Activated CD8-positive, alpha-beta memory T cell treated with anti-CD3 and anti-CD28 coated beads for 1 hour (primary cell): Measurements from ENCODE around the gene MECP2.
"Not testable (repeated sequence)": the region's sequence is repeated elsewhere in the genome, so short reads cannot be mapped to it uniquely, and the experiment has no call there.

Experiments used
- DNase-seq, 2 donors: peaks; one replicate each; pipeline ENCODE4 v3.0.0-alpha.2; 2020; ENCODE audit warnings: low read depth in 1 of 2; ENCODE audit errors: extremely low read depth in 1 of 2

Gene MECP2

GRCh38 chrX:154097589-154098541 is at the start of gene MECP2:
TSS of gene MECP2 (minus strand) at chrX:154097717.
- DNase-seq, result peak; percentile 68 to 72

GRCh38 chrX:154144010-154144409 is 46.5 kb upstream of the MECP2 start, which contains the start of gene OPN1LW:
TSS of gene OPN1LW (plus strand) at chrX:154144243. CDS start at chrX:154144284, 41 bp downstream.
- DNase-seq, result not testable (repeated sequence)

GRCh38 chrX:154142950-154143745 is 45.6 kb upstream of the MECP2 start:
- DNase-seq, result no peak

DNA sequence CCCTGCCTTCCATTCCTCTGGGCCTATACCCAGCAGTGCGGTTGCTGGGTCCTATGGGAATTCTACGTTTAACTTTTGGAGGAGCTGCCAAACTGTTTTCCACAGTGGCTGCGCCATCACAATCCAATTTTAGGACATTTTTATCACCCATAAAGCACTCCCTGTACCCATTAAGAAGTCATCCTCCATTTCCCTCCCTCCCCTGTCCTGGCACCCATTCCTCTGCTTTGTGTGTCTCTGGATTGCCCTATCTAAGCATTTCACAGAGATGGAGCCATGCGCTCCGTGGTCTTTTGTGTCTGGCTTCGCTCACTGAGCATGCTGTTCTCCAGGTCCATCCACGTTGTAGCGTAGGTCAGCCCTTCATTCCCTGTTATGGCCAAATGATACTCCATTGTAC is 44.9 kb upstream of the MECP2 start:
- DNase-seq, result no peak

DNA sequence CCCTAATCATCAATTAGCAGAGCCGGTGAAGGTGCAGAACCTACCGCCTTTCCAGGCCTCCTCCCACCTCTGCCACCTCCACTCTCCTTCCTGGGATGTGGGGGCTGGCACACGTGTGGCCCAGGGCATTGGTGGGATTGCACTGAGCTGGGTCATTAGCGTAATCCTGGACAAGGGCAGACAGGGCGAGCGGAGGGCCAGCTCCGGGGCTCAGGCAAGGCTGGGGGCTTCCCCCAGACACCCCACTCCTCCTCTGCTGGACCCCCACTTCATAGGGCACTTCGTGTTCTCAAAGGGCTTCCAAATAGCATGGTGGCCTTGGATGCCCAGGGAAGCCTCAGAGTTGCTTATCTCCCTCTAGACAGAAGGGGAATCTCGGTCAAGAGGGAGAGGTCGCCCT is 43.2 kb upstream of the MECP2 start:
- no peak for DNase-seq

DNA sequence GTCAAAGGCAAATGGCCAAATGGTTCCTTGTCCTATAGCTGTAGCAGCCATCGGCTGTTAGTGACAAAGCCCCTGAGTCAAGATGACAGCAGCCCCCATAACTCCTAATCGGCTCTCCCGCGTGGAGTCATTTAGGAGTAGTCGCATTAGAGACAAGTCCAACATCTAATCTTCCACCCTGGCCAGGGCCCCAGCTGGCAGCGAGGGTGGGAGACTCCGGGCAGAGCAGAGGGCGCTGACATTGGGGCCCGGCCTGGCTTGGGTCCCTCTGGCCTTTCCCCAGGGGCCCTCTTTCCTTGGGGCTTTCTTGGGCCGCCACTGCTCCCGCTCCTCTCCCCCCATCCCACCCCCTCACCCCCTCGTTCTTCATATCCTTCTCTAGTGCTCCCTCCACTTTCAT is 42.7 kb upstream of the MECP2 start:
- DNase-seq, result no peak

GRCh38 chrX:154138857-154139256 is 41.3 kb upstream of the MECP2 start:
- no peak for DNase-seq

- DNase-seq, result peak; percentile 27 to 47
Measured at GRCh38 chrX:154136627-154137161, 39.2 kb upstream of the MECP2 start.

GRCh38 chrX:154135458-154136229 is 38.1 kb upstream of the MECP2 start:
- no peak for DNase-seq

DNA sequence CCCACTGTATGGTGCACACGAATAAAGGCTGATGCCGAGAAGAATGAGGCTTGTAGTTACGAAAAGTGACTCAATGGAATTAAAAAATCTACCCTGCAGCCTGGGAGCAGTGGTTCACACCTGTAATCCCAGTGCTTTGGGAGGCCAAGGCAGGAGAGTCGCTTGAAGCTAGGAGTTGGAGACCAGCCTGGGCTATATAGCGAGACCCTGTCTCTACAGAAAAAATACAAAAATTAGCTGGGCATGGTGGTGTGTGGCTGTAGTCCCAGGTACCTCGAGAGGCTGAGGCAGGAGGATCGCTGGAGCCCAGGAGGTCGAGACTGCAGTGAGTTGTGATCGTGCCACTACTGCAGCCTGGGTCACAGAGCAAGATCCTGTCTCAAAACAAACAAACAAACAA is 34.8 kb upstream of the MECP2 start:
- DNase-seq, result no peak

- DNase-seq, result no peak
Measured at GRCh38 chrX:154131955-154132354, 34.4 kb upstream of the MECP2 start.

DNA sequence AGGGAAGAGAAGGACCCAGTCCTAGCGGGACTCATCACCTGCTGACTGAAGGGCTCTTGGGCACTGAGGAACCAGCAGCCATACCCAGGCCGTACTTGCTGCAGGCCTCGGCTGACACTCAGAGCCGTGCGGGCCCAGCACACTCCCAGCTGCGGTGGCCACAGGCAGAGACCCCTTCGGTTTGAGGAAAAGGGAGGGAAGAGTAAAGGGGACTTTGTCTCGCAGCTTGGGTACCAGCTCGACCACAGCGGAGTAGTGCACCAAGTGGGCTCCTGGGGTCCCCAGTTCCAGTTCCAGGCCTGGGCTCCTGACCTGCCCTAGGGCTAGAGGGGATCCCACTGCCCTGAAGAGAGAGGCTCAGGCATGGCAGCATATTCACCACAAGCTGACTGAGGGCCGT is 28.6 kb upstream of the MECP2 start:
- DNase-seq, result no peak

DNA sequence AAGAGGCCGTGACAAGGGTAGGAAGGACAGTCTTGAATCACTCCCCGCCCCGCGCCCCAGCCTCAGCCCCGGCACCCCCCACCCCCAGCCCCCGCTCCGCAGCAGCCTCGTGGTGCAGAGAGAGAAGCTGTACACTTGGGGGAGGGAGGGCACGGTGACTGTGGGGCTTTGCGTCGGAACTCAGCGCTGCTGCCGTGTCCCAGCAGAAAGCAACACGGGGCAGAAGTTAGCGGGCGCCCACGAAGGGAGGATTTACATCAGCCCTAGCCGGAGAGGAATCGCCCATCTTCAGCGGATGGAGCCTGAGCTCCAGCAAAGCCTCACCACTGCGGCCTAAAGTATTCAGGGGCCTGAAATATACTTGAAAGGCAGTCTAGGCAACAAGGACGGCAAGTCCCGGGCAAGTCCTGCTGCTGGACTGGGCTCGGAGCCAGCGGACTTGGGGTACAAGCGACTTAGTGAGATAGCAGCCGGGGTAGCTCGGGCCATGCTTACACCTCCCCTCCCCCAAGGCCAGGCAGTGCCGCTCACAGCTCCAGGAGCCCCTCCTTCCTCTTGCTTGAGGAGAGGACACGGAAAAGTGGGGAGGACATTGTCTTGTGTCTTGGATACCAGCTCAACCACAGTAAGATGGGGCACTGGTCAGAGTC is 28.0 kb upstream of the MECP2 start:
- no peak for DNase-seq

GRCh38 chrX:154123241-154124219 is 26.0 kb upstream of the MECP2 start:
- no peak for DNase-seq

- no peak for DNase-seq
Measured at GRCh38 chrX:154121961-154122360, 24.4 kb upstream of the MECP2 start.

- DNase-seq, result no peak
Measured at GRCh38 chrX:154121207-154121606, 23.7 kb upstream of the MECP2 start.

DNA sequence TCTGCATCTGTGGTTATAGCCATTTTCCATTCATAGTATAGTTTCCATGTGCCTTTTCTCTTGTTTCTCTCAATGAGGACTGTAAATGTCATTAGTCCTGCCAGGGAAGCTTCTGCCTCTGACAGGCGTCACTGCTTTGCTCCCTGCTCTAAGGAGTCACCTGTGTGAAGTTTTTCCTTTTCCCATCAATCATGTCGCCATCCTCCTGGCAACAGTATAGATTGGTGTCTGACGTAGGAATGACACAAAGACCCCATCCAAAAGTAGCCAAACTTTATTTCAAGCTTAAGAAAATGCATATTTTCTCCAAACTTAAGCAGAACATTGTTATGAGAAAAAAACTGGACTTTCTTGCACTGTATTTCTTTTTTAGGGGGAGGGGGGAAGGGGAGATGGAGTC is 23.1 kb upstream of the MECP2 start:
- no peak for DNase-seq

GRCh38 chrX:154117566-154117965 is 20.0 kb upstream of the MECP2 start:
- DNase-seq, result no peak
